DMS 273 (cell line): ENCODE measurements around the gene ARL6.
A peak's percentile ranks its signal among the peaks of the same experiment; 100 is the strongest.

Experiments
- DNase-seq: peaks from one replicate; lab custom pipeline; 2025; ENCODE audit not compliant: unreplicated experiment; lab: John Stamatoyannopoulos, UW

Gene ARL6, protein sequence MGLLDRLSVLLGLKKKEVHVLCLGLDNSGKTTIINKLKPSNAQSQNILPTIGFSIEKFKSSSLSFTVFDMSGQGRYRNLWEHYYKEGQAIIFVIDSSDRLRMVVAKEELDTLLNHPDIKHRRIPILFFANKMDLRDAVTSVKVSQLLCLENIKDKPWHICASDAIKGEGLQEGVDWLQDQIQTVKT

DNA sequence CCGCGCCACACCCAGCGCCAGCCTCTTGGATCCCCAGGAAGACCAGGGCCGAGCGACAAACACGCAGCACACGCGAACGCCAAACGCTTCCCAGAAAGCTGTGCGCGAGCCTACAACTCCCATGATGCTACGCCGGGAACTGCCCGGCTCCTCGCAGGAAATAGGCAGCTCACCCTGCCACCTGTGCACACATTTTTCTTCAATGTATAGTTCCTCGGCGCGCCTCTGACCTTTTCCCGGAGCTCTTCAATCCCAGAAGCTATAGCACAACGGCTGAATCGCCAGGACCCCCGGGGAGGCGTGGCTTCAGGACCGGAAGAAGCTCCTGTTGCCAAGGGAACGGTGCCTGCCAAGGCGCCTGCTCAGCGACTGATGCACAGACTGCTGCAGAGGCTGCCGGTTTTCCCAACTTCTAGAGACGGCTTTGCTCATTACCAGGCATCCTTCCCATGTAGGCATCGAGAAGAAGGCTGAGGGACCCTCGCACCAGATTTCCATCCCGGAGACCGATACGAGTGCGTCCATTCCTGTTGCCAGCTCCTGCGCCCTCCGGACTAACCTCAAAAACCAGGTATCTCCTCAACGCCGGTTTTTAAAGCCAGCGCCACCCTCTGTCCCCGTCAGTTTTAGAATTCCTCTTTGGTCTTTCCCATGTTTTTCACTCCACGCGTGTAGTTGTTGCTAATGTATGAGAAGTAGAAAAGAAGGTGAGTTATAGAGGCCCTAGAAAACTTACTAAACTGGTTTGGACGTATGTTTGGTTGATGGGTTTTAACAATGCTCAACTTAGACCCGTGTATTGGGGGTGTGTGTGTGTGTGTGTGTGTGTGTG lies at the start of gene ARL6:
TSS of gene ARL6 (plus strand) at position 352 of the 832 bp plus-strand sequence. CDS start 3,350 bp downstream, outside the sequence.
- peak; percentile 99 for DNase-seq

DNA sequence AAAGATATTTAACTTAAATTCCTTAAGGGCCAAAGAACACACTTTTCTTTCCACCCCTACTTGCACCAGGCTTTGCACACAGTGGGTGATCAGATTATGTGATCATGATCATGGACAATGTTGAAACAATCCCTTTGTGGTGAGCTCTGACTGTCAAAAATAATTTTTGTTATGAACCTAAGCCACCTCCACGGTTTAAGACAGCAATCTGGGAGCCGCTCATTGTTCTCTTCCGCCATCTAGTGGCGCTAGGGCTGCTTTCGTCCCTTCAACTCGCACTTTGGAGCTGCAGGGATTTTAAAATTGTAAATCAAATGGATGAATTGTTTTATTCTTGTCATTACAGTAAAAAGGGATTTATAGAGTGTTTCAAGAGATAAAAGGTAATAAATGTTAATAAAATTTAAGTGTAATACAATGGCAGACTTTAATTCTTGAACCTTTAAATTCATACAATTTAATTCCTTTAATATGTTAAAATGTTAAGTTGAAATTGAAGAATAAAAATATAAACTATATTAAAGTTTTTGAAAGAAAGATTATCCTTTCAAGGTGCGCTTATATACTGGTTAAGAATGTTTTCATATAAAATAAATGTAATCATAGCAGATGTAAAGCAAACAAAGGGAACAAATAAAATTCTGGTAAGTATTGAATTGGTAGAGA lies 45.3 kb upstream of the ARL6 start:
- peak; percentile 92 for DNase-seq

DNA sequence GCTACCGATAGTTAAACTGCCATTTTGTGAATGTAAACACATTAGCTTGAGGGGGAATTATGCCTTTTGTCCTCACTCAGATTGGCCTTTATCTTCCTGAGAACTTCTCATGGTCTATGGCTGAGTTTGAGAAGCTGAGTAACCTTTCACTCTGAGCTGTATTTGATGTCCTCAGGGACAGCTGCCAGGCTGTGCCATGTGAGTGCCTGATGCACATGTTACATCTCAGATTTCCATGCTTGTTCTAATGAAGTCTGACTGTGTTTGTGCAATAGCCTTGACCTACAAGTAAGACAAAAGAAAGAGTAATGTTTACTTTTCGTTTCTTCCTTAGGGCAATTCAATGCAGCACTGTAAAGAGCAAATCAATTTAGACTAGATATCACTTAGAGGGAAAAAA lies 44.1 kb upstream of the ARL6 start:
- peak; percentile 59 for DNase-seq

DNA sequence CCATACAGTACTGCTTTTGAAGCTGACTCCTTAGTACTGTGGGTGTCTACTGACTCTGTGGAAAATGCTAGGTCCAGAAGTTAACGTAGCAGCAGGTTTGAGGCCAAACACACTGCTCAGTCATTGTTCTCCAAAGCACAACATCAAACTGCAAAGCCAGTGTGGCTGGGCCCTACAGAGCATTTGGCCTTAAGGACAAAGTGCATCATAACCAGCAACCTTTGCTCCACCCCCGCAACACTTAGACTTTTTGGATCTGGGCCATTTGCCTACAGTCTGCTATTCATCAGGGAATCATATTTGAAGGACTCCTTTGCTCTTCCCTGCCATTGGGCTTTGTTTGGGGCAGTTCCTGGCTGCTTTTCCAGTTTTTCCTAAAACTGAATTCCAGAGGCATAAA lies 43.1 kb upstream of the ARL6 start:
- peak; percentile 21 for DNase-seq

DNA sequence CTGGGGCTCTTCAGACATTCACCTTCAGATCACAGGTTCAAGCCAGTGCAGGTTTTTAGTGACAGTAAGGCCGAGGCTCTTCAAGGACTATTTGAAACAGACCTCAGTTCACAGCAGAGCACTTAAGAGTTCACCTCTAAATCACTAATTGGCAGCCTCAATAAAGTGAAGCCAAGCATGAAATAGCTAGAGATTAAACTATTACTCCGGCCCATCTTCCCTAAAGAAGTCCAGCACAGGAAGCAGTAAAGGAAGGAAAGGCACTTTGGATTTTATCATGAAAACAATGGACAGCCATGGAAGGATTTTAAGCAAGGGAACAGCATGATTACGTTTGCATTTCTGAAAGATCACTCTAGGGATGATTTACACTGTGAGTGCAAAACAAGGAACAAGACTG lies 27.6 kb upstream of the ARL6 start:
- peak; percentile 27 for DNase-seq

DNA sequence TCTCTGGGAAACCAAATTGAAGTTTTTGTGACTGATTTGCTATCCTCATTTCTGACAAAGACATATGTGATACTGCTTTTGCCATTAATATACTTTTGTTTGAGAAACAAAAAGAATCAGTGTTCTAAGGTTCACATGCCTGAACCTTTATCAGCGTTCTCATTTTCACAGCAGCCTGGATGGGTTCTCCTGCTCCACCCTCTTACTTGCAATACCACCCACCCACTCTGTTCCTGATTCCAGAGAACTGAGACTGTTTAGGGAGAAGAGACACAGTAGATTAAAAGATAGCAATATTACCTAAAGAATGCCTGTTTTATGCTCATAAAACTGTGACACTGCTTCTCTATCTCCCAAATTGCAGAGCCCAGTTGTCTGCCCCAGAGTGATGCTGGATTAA lies 25.8 kb upstream of the ARL6 start:
- DNase-seq, result no peak

DNA sequence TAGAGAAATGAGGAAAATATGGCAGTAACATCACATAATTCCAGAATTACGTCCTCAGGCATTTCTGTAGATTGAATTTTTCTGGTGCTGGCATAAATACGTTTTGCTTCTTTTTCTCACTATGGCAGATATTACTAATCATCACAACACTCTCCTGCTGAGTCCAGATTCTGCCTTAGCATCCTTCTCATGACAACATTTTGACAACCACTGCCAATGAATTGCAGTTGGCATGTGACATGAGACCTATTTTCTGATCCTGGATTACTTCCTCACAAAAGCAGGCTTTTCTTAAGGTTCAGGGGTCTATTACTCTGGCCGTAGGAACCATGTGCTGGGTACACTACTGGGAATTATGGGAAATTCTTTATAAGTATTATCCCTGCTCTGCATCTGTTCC lies 22.5 kb upstream of the ARL6 start:
- no peak for DNase-seq

DNA sequence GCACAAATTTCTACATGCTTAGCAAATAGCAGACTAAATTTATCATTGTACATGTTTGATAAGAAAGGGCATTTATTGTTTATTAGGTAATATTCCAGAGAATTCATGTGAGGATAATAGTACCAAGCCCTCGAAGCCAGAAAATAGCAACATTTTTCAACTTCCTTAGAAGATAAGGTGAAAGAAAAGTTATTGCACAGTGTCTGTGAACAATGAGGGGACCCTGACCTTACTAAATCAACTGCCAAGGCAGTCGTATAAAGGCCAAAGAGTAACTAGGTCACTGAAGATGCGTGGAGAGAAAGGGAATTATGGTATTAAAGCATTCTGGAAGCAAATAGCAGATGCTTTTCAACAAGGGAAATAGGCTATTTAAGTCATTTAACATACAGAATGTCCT lies 20.3 kb upstream of the ARL6 start:
- DNase-seq, result no peak

DNA sequence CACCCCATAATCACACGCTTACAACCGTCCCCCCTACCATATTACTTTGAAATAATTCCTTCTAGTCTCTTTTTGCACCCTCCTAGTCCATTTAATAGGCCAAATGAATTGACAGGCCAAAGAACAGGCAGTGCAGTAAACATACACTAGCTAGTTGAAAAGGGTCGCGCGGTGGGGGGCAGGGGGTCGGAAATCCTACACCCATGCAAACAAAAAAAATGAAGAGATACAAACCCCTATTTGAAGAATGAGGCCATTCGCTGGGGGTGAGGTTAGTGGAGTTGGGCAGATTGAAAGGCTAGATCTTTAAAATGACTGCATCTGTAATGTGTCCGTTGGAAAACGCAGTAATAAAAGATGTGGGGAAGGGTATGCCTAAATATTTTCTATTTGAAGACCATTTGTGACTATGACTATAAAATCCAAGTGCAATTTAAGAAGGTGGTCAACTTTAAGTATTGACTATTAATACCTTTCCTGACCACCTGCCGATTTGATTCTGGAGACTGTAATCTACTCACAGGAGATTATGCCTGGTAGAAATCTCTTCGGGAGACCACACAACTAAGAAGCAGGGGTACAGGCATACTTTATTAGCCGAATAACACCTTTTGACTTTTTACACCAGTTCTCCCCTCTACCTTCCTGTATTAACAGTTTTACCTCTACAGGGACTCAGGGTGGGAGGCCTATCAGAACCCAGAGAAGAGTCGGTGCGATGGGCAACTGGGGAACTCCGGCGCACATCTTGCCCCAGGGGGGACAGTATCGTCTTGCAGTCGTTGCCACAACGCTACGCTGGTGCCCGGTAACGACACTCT lies 762 bp upstream of the ARL6 start:
- DNase-seq, result peak; percentile 62

DNA sequence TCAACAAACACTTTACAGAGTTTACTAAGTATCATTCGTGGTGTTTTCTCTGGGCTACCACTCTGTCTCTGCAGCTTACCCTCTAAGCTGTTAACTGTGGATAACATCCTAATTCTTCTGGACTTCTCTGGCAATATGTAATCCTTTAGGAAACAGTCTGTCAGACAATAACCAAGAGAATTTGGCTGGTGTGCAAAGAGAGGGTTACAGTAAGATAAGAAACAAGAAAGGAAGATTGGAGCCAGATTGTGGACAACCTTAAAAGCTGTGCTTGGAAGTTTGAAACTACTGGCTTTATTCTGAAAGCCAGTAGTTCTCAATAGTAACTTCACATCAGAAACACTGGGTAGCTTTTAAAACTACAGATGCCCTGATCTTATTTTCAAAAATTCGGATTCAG lies 778 bp downstream of the ARL6 start:
- DNase-seq, result peak; percentile 43

DNA sequence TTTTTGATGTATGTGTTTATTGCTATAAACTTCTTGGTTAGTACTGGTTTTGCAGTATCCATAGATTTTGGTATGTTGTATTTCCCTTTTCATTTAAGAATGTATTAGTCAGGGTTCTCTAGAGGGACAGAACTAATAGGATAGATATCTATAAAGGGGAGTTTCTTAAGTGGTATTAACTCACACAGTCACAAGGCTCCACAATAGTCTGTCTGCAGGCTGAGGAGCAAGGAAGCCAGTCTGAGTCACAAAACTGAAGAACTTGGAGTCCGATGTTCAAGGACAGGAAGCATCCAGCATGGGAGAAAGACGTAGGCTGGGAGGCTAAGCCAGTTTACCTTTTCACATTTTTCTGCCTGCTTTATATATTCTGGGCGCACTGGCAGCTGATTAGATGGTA lies 8.4 kb downstream of the ARL6 start:
- DNase-seq, result no peak

DNA sequence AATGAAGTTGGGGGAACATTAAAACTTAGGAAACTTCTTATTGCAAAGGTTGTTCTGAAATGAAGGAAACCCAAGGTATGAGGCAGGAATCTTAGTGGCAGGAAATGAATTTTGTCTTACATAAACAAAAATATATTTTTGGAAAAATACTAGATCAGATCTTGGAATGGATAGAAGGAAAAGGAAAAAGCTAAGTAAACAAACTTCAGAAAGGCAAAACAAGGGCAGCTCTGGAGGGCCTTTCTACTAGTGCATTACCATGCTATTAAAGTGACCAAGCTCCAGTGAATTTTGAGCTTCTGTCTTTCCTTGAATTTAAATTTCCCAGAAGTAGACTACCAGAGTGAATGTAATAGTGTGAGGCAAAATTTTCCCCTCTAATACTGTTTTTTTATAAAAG lies 13.6 kb downstream of the ARL6 start:
- DNase-seq, result no peak

DNA sequence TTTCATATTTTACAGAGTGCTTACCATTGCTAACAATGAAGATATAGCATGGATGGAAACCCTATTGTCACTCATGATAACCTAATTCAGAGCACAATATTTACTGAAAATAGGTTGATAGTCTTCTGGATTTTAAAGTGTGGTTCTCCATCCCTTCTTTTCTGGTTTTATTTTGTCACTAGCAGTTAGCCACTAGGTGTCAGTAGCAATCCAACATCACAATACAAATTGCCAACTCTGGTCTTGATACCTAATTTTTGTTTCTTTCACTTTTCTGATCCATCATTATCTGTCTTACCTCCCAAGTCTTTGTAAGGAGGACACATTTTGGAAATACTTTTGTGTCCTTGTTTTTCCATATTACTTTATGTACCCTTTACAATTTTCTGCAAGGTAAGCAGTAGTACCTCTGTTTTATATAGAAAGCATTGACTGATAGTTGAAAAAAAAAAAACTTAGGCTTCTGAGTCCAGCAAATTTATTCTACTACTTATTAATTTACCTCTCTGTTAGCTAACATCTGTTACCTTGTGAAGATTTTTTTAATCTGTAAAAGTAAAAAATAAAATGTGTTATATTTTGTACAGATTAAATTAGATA lies 29.0 kb downstream of the ARL6 start:
- DNase-seq, result peak; percentile 85

DNA sequence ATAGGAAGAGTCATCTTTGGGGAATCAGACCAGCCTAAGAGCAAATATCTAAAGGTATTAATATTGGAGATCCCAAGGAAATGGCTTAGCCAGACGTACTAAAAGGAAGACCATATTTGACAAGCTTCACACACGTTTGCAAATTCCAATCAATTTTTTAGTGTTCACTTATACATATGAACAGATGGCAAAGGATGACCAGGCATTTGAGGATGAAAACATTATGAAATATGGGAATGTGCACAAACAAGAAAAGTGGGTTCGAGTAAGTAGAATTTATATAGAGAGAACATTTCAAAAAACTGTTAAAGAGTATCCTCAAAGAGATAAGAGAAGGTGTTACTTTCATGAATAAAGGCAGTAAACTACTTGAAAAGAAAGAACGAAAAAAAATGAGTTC lies 31.4 kb downstream of the ARL6 start:
- DNase-seq, result no peak

DNA sequence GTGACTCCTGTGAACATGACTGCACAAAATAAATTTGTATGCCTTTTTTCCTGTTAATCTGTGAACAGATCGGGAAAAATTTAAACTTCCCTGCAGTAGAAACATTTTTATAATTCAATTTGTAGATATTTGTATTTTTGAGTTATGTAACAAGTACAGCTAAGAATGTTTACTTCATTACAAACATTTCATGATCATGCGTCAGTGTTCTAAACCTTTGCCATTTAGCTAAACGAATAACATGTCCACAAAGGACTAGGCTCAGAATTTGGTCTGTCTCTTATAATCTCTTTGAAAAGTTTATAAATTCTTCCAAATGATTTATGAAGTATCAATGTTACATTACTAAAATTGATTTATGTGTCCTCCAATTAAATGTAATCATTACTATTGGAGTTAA lies 39.9 kb downstream of the ARL6 start:
- no peak for DNase-seq

DNA sequence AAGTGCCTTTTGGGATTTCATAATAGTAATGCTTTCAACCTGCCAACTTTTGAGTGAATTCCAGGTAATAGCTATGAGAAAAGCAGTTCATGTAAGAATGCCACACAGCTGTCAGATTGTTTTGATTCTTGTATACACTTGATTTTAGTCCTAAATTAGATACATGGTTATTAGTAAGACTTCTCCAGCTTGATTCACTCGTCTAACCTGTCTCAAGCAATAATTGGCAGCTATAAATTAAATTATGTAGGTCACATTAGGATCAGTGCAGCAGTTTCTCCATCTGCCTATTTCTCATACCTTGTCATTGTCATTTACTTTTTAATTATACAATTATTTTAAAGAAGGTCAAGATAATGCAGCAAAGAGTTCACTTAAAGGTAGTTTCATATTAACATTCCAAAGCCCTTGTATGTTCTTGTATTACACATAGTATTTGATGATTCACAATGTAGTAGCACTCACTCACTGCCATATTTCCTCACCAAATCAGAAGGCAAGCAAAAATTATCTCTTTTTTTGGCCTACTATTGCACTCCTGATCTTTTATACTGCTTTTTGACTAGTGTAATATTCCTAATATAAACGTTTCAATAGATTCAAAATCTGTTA lies 46.3 kb downstream of the ARL6 start:
- DNase-seq, result no peak

DNA sequence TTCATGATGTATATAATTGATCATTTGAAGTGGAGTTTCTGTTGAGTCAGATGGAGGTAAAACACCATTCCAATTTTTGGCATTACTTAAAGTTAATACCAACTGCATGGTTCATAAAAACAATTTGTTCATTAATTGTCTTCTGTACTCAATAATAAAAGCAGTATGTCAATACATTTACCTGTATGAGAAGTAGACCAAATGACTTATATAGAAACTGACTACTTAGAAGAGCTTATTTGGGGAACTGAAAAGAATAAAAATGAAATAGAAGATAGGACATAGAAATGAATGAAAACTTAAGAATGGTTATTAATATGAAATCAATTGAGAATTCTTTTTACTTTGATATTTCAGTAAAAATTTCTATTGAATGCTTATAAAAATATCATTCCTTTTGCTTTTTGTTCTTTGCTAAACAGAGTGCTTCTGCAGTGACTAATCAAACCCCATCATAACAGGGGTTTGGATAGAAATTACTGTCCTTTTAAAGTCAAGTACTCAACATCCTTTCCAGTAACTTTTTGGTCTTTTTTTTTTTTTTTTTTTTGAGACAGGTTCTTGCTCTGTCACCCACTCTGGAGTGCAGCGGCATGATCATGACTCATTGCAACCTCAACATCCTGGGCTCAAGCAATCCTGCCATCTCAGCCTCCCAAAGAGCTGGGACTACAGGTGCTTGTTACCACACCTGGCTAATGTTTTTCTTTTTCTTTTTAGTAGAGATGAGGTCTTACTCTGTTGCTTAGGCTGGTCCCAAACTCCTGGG lies 50.8 kb downstream of the ARL6 start:
- no peak for DNase-seq

DNA sequence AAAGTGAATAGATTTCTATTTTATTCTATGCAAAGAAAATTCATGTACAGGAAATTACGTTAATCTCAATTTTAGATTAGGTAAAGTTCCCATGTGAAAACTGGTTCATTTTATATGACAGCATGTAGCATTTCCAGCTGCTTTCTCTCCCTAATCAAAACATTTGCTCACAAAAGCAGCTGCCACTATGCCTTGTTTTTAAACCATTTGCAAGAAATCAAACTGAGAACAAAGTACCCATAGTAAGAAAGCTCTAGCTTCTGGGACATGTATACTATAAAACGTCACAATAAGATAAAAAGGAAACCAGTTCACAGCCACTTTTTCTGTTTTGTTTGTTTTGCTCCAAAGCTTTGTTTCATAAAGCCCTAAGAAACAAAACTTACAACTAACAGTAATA lies 52.3 kb downstream of the ARL6 start:
- DNase-seq, result peak; percentile 80

DNA sequence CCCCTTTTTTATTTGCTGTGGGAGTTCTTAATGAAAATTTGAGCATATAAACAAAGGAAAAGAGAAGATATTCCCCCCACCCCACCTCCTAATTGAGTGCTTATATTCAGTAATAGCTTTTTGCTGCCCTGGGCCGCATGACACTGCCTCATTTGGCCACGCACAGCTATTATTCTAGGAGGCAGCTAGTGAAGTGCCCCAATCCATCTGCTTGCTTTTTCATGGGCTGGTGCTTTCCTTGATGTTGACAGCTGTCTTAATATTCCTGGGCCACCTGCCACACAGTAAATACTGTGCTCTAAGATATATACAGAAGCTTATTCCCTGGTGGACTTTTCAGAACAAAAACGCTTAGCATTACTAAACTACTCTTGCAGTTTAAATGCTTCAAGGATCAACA lies 53.4 kb downstream of the ARL6 start:
- DNase-seq, result peak; percentile 99

DNA sequence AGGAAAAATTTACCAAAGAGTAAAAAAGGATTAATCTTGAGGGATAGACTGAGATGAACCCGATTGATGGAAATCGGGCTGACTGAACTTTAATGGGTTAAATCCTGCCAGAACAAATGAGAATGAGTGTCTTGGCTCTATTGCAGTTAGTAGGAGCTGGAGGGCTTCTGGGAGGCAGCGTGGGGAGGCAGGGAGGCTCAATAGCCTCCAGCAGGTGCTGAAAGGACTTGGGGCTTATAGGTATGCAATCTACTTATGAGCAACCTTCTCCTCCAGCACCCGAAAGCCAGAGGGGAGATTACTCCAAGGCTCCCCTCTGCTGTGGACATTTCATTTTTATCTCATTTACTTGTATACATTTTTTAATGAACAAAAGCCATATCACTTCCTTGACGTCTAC lies 56.2 kb downstream of the ARL6 start:
- no peak for DNase-seq
